GM18870 (cell line): ENCODE measurements around the gene JAK1.

Experiments
- ATAC-seq: cut with Tn5 transposase; IDR thresholded peaks from one replicate; pipeline ENCODE4 v1.9.1; 2021; ENCODE audit warnings: moderate library complexity; ENCODE audit not compliant: unreplicated experiment

The JAK1 gene

GRCh38 chr1:64894438-64895196, 71.7 kb downstream of the JAK1 start:
- ATAC-seq = no peak

DNA sequence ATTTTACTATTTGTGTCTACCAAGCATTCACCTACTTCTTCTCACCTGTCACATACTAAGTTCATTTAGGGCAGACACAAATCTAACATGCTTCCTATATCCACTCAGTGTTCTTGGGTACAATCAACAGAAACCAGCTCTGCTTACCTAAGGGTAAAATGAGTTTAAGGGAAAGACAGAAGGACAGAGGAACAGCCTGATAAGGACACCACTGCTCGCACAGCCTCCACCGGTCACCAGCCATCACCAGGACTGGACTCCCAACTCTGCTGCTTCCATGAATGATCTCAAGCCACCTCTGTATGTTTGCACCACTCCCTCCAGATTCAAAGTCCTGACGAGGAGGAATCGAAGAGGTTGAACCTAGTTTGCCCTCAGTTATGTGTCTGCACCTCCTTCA, 72.4 kb downstream of the JAK1 start:
- ATAC-seq = no peak

DNA sequence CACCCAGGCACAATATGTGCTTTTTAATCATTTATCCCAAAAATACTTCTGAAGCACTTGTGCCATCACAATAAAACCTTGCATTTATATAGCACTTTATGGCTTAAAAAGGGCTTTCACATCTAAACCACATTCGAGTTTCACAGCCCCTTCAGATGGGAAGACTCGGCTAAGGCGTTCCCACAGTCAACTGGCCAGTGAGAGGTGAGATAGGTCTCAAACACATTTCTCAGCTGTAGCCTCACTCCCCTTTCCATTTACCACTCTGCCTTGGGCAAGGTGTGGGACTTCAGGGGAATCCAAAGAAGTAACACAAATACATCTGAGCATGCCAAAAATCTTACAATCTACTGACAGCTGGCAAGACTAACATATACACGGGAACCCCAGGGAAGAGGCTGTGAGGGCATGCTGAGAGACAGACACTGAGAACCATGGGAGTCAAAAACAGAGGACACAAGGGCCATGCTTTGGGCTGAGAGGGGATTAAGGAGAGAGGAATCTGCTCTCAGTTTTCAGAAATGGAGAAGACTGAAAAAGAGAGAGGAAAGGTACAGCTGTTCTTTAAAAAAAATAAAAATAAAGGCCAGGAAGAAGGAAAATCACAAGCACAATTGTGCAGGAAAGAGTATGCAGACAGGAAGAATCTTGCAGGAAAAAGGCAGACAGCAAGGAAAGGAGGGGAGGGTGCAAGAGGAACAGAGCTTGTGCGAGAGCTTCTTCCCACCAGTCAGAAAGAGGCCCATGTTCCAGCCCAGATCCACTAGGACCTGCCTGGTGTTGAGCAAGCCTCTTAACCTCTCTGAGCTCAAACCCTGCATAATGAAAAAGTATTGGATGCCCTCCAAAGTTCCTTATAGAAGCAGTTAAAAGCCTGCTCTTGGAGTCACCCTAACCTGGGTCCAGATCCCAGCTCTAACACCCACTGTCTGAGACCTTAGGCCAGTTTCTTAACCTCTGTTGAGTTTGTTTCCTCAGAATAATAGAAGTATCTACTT, 73.5 kb downstream of the JAK1 start:
- ATAC-seq = no peak

- no peak for ATAC-seq
Measured at GRCh38 chr1:64891448-64891825, 74.9 kb downstream of the JAK1 start.

- ATAC-seq = no peak
Measured at GRCh38 chr1:64890699-64891447, 75.5 kb downstream of the JAK1 start.

DNA sequence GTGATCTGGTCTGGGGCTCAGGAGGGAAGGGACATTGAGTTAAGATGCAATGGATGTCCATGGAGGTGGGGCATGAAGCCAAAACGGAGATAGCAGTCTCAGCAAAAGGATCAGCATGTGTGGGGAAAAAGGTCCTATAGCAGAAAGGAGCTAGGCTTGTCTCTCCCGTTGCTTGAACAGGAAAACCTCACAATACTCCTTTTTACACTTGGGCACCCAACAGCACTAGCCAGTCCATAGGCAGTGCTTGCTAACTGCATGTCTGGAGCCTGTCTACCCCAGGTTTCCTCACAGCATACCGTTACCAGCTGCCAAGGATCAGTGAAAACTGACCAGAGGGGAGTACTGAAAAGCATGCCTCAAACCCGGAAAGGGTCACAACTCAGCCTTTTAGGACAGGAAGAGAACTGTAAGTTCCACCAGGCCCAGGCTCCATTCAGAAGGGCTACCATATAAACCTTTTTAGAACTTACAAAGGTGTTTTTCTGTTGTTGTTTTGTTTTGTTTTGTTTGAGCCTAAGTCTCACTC, 78.6 kb downstream of the JAK1 start:
- no peak for ATAC-seq

DNA sequence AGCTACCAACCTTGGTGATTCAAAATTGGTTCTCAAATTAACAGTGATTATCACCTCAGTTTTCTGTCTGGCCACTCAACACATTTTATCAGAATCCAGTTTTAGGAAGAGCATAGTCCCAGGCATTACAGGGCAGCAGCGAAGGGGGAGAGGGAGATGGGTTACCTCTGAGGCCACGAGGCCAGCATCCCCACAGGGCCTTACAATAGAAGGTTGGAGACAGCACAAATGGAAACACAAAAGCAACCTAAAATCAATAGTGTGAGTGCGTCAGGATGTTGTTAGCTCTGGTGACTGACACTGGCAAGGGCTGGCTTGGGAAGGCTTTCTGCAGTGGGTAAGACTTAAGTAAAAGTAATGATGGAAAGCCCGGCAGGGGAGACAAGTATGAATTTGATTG, 79.5 kb downstream of the JAK1 start:
- no peak for ATAC-seq

DNA sequence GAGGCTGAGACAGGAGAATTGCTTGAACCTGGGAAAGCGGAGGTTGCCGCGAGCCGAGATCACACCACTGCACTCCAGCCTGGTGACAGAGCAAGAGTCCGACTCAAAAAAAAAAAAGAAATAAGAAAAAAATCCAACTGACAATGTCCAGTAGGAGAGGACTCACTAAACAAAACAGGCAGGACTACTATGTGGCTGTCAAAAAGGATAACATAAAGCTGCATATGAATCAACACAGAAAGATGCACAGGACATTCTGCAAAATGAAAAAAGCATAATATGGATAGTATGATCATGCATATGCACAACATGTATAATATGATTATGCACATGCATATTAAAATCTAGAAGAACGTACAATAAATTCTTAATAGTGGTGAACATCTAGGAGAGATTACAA, 80.7 kb downstream of the JAK1 start:
- no peak for ATAC-seq

GRCh38 chr1:64884261-64885040, 81.9 kb downstream of the JAK1 start:
- no peak for ATAC-seq

DNA sequence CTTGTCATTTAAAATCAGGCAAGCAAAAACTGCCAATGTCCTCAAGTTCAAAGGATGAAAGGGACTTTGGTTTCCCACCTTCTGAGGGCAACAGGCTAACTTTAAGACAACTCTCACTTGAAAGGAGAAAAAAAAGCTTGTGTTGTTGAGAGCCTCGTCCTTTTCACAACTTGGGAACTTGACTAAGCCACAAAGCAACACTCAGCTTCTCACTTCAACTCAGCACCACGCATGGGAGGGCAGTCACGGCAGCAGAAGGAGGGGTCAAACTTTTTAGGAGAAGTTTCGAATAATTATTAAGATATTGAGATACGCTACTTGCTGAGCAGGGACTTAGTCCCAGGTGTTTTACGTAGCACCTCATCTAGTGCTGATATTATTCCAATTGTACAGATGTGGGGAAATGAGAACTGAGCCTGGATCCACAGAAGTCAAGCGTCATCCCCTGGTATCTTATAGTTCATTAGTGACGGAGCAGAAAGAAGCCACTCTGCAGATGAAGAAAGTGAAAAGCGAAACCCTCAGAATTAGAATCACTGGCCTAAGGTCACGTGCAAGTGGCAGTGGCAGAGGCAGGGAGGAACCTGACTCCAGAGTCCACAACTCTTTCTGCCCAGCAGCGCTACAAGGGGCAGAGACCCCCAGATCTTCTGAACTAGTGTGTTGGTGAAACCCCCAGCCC, 83.6 kb downstream of the JAK1 start:
- no peak for ATAC-seq

GRCh38 chr1:64881281-64881680, 85.1 kb downstream of the JAK1 start:
- ATAC-seq = no peak

DNA sequence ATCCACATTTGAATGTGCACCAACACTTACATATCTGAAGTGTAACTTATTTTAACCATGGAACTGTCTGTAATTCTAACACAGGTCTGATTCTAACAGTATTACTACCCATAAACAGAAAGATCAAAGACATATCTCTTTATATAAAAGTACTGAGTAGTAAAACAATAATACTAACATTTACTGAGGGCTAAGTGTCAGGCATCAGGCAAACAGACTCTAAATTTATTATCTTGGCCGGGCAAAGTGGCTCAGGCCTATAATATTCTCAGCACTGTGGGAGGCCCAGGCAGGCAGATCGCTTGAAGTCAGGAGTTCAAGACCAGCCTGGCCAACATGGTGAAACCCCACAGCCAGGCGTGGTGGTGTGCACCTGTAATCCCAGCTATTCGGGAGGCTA, 85.9 kb downstream of the JAK1 start:
- no peak for ATAC-seq

GRCh38 chr1:64878931-64879611, 87.3 kb downstream of the JAK1 start:
- ATAC-seq = no peak

DNA sequence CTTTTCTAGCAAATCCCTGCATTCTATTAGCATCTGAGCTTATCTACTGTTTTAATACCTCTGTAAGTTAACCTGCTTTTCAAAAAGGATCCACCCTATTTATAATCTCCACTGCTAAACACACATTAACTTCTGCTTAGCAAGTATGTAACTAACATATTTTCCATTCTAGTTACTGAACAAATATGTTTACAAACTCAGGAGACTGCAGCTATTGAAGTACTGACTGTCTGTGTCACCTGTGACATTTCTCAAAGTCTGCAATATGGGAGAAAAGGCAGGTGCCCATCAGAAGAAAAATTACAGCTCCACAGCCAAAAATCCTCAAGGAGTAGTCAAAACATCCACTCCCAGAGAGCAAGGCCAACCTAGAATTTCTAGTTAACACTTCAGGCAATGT, 88.3 kb downstream of the JAK1 start:
- no peak for ATAC-seq

DNA sequence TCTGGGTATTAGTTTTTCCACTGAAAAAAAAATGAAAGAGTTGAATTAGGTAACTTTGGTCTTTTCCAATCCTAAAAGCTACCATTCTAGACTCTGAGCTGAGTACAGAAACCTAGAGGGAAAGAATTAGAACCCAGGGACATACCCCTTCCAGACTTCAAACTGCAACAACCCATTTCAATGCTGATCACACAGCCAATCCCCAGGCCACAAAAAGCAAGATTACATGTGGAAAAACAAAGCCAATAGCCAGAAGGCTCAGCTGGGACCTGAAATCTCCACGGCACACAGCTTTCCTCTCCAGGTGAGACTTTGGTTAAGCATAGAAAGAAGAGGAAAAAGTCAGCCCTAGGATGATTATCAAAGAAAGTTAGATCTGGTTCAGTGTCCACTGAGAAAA, 88.8 kb downstream of the JAK1 start:
- ATAC-seq = no peak

DNA sequence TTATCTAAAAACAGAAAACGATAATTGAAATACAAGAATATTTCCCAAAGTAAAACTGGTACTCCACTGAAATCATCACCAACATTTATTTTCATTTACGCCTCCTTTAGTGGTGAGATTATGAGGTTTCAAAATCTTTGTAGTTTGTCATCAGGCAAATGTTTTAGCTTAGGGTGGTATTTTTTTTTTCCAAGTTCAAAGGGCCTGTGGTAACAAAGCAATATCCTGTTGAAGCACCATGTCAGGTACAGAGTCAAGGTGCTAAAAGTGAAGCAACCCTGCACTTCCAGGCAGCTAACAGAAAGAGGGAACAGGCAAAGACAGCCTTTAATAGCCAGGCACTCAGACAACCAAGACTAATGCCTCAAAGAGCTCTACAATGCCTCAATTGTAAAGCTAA, 89.2 kb downstream of the JAK1 start:
- ATAC-seq = no peak

DNA sequence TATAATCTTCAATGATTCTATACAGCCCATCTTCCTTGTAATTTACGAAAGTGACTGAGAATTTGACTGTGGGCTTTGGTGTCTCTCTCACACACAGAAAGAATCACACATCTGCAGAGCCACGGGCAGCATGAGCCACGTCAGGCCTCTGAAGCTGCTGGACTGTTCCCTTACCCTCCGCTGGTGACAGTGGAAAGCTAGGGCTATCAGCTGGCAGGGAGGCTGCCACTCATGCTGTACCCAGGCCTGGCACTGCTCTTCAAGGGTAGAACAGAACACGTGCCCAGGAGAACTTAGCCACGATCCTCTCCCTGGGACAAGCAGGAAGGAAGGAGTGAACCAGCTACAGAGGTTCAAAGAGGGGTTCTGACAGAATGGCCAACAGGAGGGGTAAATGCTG, 90.7 kb downstream of the JAK1 start:
- ATAC-seq = no peak

DNA sequence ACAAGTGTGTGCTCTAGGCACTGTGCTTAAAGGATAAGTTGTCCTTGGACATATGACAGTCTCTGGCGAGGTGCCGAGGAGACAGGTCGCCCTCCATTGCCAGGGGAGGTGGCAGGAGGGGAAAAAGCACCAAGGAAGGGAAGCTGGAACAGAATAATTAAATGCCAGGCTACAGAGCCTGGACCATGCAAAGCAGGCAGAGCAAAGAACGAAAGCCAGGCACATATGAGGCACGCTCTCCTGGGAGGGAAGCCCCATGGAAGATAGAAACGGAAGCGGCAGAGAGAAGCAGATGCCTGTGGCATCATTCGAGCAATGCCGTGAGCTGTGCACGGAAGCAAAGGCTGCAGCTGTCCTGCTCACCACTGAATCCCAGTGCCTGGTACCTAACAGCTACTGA, 91.2 kb downstream of the JAK1 start:
- no peak for ATAC-seq

DNA sequence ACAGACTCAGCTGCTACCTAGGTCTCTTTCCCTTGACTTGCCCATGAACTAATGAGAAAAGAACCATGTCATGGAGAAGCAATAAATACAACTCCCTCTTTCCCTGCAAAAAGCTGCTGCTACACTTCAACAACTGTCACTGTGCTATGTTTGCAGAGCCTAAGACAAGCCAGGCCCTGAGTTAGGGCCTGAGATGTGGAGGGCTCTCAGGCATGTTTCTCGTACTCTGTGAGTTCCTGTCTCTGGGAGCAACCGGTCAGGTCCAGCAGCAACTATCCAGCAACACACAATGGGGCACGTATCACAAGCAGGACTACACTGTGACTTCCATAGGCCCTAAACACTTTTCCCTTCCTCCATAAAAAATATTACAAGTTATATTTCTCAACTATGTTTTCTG, 91.7 kb downstream of the JAK1 start:
- no peak for ATAC-seq
